Measurements from ENCODE around the gene SLC8A1. TPM values are rescaled to one million over a fixed set of nuclear protein-coding genes. Genes with fewer than 3 reads are reported as not detected.
A peak's percentile ranks its signal among the peaks of the same experiment; 100 is the strongest.

The SLC8A1 gene
- total and polyA plus RNA-seq, 2 donors (not counting 1 experiment from before 2014, with no cell fraction given): 17.4 to 109 TPM

DNA sequence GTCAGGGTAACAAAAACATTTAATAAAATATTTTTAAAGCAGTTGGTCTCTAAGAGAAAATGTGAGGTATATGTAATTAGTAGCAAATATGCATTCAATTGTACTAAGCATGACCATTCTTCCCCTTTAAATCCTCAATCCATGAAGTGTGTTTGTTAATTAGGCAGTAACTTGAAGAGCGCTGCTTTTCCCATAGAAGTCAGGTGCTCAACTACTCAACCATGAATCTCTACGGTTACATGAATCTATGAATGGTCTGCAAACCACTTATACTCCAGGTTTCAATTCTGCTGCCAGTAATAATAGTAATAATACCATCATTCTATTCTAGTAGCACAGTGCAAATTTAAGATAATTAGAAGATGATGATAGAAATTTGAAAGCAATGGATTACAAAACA is 55.8 kb downstream of the SLC8A1 start:
- Histone ChIP-seq H3K27me3 (ENCODE audit: control insufficient read depth, insufficient read depth, low read length) (no peaks in the 10 kb centered on the region), H3K9ac (ENCODE audit: insufficient read depth, low read length) (no peak overlapping the region), H2AFZ (ENCODE audit: low read length) (no peak overlapping the region), H3K4me2 (ENCODE audit: extremely low read depth, insufficient read depth, low read length) (no peak overlapping the region), H3K4me1 (ENCODE audit: control insufficient read depth, extremely low read depth, insufficient read depth, low read length) (peaks cover 13% of the 10 kb centered on the region), H3K36me3 (ENCODE audit: control insufficient read depth, insufficient read depth, low read length) (no peaks in the 10 kb centered on the region), H3K27ac (ENCODE audit: insufficient read depth, low read length) (no peak overlapping the region), H3K9me3 (ENCODE audit: control insufficient read depth, insufficient read depth, low read depth, low read length) (no peaks in the 10 kb centered on the region), H3K79me2 (ENCODE audit: control insufficient read depth, insufficient read depth, low read length) (no peaks in the 10 kb centered on the region), H4K20me1 (ENCODE audit: control insufficient read depth, extremely low read depth, insufficient read depth, low read length) (no peaks in the 10 kb centered on the region), H3K4me3 (replicated peaks in 1 of 4; ENCODE audit: control extremely low read depth in 1 of 4, insufficient read depth in 1 of 4, low read depth in 3 of 4, low read length in 4 of 4) (no peak overlapping the region)
- no peak for DNase-seq (ENCODE audit: low read depth in 2 of 2)
- TF ChIP-seq EZH2 (IDR thresholded peaks at IDR 0.05; ENCODE audit: low read length, missing control alignments) (no peak), CTCF (conservative IDR thresholded peaks at IDR 0.05 in 1 of 2, IDR thresholded peaks at IDR 0.05 in 1 of 2; ENCODE audit: low read depth in 1 of 2, low read length in 2 of 2) (no peak)

- TF ChIP-seq CTCF (conservative IDR thresholded peaks at IDR 0.05 in 1 of 2, IDR thresholded peaks at IDR 0.05 in 1 of 2; ENCODE audit: low read depth in 1 of 2, low read length in 2 of 2): no peak
- TF ChIP-seq EZH2 (IDR thresholded peaks at IDR 0.05; ENCODE audit: low read length, missing control alignments): no peak
- Histone ChIP-seq H2AFZ (ENCODE audit: low read length) (peak overlapping the region; percentile 21), H3K9me3 (ENCODE audit: control insufficient read depth, insufficient read depth, low read depth, low read length) (no peaks in the 10 kb centered on the region), H3K4me3 (replicated peaks in 1 of 4; ENCODE audit: control extremely low read depth in 1 of 4, insufficient read depth in 1 of 4, low read depth in 3 of 4, low read length in 4 of 4) (no peak overlapping the region), H3K4me2 (ENCODE audit: extremely low read depth, insufficient read depth, low read length) (peak overlapping the region; percentile 68), H3K27ac (ENCODE audit: insufficient read depth, low read length) (no peak overlapping the region), H3K36me3 (ENCODE audit: control insufficient read depth, insufficient read depth, low read length) (no peaks in the 10 kb centered on the region), H3K9ac (ENCODE audit: insufficient read depth, low read length) (no peak overlapping the region), H3K79me2 (ENCODE audit: control insufficient read depth, insufficient read depth, low read length) (no peaks in the 10 kb centered on the region), H4K20me1 (ENCODE audit: control insufficient read depth, extremely low read depth, insufficient read depth, low read length) (no peaks in the 10 kb centered on the region), H3K27me3 (ENCODE audit: control insufficient read depth, insufficient read depth, low read length) (no peaks in the 10 kb centered on the region), H3K4me1 (ENCODE audit: control insufficient read depth, extremely low read depth, insufficient read depth, low read length) (peaks cover 7% of the 10 kb centered on the region)
- DNase-seq (ENCODE audit: low read depth in 2 of 2): peak in 1 of 2 donors; percentile 53
Measured at GRCh38 chr2:40395169-40396073, 56.5 kb downstream of the SLC8A1 start.

DNA sequence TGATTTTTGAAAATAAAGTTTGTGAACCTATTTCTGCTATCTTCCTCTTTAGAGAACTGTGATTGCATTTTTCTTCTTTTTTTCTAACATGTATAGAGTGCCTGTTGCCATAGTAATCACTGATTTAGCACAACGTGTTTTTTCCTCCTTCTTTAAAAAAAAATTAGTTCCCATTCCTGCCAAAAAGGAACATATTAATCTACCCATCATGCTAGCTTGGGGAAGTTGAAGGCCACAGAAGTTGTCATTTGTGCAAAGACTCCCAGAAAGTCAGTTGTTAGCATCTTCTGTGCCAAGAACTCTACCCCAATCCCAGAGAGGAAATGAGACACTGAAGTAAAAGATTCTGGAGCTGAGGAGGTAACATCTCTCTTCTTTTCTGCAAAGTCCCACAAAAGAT is 57.3 kb downstream of the SLC8A1 start:
- TF ChIP-seq EZH2 (IDR thresholded peaks at IDR 0.05; ENCODE audit: low read length, missing control alignments) (no peak), CTCF (conservative IDR thresholded peaks at IDR 0.05 in 1 of 2, IDR thresholded peaks at IDR 0.05 in 1 of 2; ENCODE audit: low read depth in 1 of 2, low read length in 2 of 2) (no peak)
- H3K4me1 ChIP-seq (ENCODE audit: control insufficient read depth, extremely low read depth, insufficient read depth, low read length): peaks cover 7% of the 10 kb centered on the region
- no peaks in the 10 kb centered on the region for H4K20me1 ChIP-seq (ENCODE audit: control insufficient read depth, extremely low read depth, insufficient read depth, low read length)
- H2AFZ ChIP-seq (ENCODE audit: low read length): peak overlapping the region; percentile 21
- H3K36me3 ChIP-seq (ENCODE audit: control insufficient read depth, insufficient read depth, low read length): no peaks in the 10 kb centered on the region
- no peaks in the 10 kb centered on the region for H3K79me2 ChIP-seq (ENCODE audit: control insufficient read depth, insufficient read depth, low read length)
- H3K27ac ChIP-seq (ENCODE audit: insufficient read depth, low read length): no peak overlapping the region
- no peak for DNase-seq (ENCODE audit: low read depth in 2 of 2)
- H3K9me3 ChIP-seq (ENCODE audit: control insufficient read depth, insufficient read depth, low read depth, low read length): no peaks in the 10 kb centered on the region
- H3K4me2 ChIP-seq (ENCODE audit: extremely low read depth, insufficient read depth, low read length): peak overlapping the region; percentile 68
- H3K4me3 ChIP-seq (replicated peaks in 1 of 4; ENCODE audit: control extremely low read depth in 1 of 4, insufficient read depth in 1 of 4, low read depth in 3 of 4, low read length in 4 of 4): no peak overlapping the region
- no peaks in the 10 kb centered on the region for H3K27me3 ChIP-seq (ENCODE audit: control insufficient read depth, insufficient read depth, low read length)
- no peak overlapping the region for H3K9ac ChIP-seq (ENCODE audit: insufficient read depth, low read length)
